Ovary (tissue), 3 donors: ENCODE results near the gene GPRC5C.

ENCODE experiments used
- CTCF ChIP-seq, 3 donors: fragments of 450-650 bp in 2 of 3; fragments of 200-600 bp in 1 of 3; IDR thresholded peaks; one replicate each; pipeline versions ENCODE4 v1.5.1 to v1.8.0; 2016 to 2022; ENCODE audit warnings: antibody characterized with exemption in 3 of 3, mild to moderate bottlenecking in 1 of 3
- POLR2A ChIP-seq: fragments of 450-650 bp; IDR thresholded peaks from one replicate; pipeline ENCODE4 v1.6.1; 2017; ENCODE audit warnings: antibody characterized with exemption, mild to moderate bottlenecking, moderate library complexity
- donor health status: DM: no; HTN: no; CAD: no.

DNA sequence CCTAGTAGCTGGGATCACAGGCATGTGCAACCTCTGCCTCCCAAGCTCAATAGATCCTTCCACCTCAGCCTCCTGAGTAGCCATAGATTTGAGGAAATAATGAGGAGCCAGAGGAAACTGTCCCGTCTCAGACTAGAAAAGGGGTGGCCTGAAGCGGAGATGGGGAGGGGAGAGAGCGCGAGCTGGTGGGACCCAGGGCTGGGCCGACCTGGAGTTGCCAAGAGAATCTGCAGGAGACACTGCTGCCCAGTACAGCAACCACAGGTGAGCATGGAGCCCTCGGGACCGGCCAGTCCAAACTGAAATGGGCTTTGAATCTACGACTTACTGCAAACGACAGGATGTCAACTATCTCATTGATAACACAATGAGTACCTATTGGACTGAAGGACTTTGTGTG is 58.8 kb downstream of the GPRC5C start:
- TF ChIP-seq CTCF (IDR thresholded peaks at IDR 0.05) (no peak), POLR2A (no peak)
